Mammary epithelial cell (primary cell): ENCODE data around the gene ZNF367.

Experiments
- CTCF ChIP-seq, 2 donors: IDR thresholded peaks in 1 of 2; conservative IDR thresholded peaks in 1 of 2; 2 replicates each; pipeline ENCODE4 v1.5.1; 2011 to 2012; ENCODE audit warnings: inconsistent platforms in 2 of 2, low read length in 2 of 2, mild to moderate bottlenecking in 2 of 2, control low read depth in 1 of 2, low read depth in 1 of 2; ENCODE audit not compliant: insufficient read depth in 1 of 2; ENCODE audit errors: extremely low read depth in 1 of 2
- EZH2 ChIP-seq: IDR thresholded peaks from 2 replicates; pipeline ENCODE4 v1.6.1; 2012; ENCODE audit warnings: low read length, inconsistent platforms, borderline replicate concordance

- TF ChIP-seq CTCF (conservative IDR thresholded peaks at IDR 0.05 in 1 of 2, IDR thresholded peaks at IDR 0.05 in 1 of 2; ENCODE audit: extremely low read depth in 1 of 2, insufficient read depth in 1 of 2, low read depth in 1 of 2, low read length in 2 of 2) (no peak), EZH2 (no peak)
These were observed 46.3 kb upstream of the ZNF367 start for GRCh38 chr9:96464426-96464825.
